Pancreas (tissue), 10 donors: ENCODE data around the gene LCE4A. TPM values are rescaled to one million over a fixed set of nuclear protein-coding genes. Genes with fewer than 3 reads are reported as not detected.
"Not testable (repeated sequence)": the region's sequence is repeated elsewhere in the genome, so short reads cannot be mapped to it uniquely, and the experiment has no call there.

ENCODE experiments used
- ATAC-seq, 4 donors: fragments of 200-7000 bp; cut with Tn5 transposase; one replicate each; pipeline versions ENCODE4 v1.8.0 to v1.9.1; 2020; ENCODE audit warnings: mild to moderate bottlenecking in 4 of 4, moderate library complexity in 4 of 4
- DNase-seq, 6 donors: peaks; one replicate each; pipeline ENCODE4 v3.0.0-alpha.2; 2020
- FAIRE-seq: peaks from 2 replicates; lab custom pipeline; 2012; peaks lifted over from hg19 to GRCh38; lab: Jason Lieb, UNC
- H3K27ac ChIP-seq, 4 donors: fragments of 200-600 bp; sonication (generic); 1 replicate in 3 of 4; 2 replicates in 1 of 4; pipeline versions ENCODE4 v1.5.0 to v1.8.0; 2020
- H3K27me3 ChIP-seq, 4 donors: fragments of 200-600 bp; one replicate each; pipeline ENCODE4 v1.8.0; 2021
- H3K36me3 ChIP-seq, 3 donors: fragments of 200-600 bp; sonication (generic) in 1 of 3; one replicate each; pipeline versions ENCODE4 v1.5.0 to v1.8.0; 2020 to 2021
- H3K4me1 ChIP-seq, 3 donors: fragments of 200-600 bp; one replicate each; pipeline ENCODE4 v1.8.0; 2021
- H3K4me3 ChIP-seq, 4 donors: fragments of 200-600 bp; sonication (generic) in 2 of 4; one replicate each; pipeline versions ENCODE4 v1.5.0 to v1.8.0; 2020 to 2021
- H3K9me3 ChIP-seq, 4 donors: fragments of 200-600 bp; one replicate each; pipeline ENCODE4 v1.8.0; 2021
- CTCF ChIP-seq, 4 donors: fragments of 200-600 bp; sonication (generic) in 3 of 4; IDR thresholded peaks; one replicate each; pipeline versions ENCODE4 v1.5.0 to v1.8.0; 2021; ENCODE audit warnings: antibody characterized with exemption in 4 of 4
- whole genome bisulfite sequencing, 2 donors: extraction: QIAGEN DNeasy Blood & Tissue Kit; methylation state at CpG; one replicate each; pipeline ENCODE4 v1.1.7; 2013; 5-methylcytosine and 5-hydroxymethylcytosine counted together
- intact Hi-C, 3 donors: fragments of 100-400 bp; cut with DNase I; formaldehyde crosslinking; loops; one replicate each; pipeline versions ENCODE4 v1.11.1 to v1.14.2; 2022
- polyA plus RNA-seq, 2 donors: library from polyadenylated mRNA; stranded (reverse); fragments of 200-250 nt; gene quantifications; one replicate each; pipeline ENCODE4 v1.2.3, GENCODE V29; 2013
- total RNA-seq, 6 donors: library from RNA; stranded (reverse); fragmentation: NEBNext Ultra II Directional in 4 of 6; extraction: Animal tissue kit (Norgen Biotek cat#: 25700) in 4 of 6; gene quantifications; one replicate each; pipeline versions ENCODE4 v1.2.1 to v1.2.4, GENCODE V29; 2021 to 2023
- donor health status: healthy with polysubstance abuse.
- donor health status: DM: no; HTN: no; CAD: no; lungs with moderate emphysema.
- donor health status: DM: no; HTN: no; CAD: no.
- donor health status: control.
- donor health status: control.
- donor health status: Bipolar disorder and iron deficiency.
- donor health status: DM: yes; HTN: yes; CAD: no.
- donor health status: DM: no; HTN: no; CAD: no.
- donor health status: DM: no; HTN: no; CAD: no.
- donor health status: DM: yes; HTN: yes; CAD: no.

LCE4A gene
- total RNA-seq, result not detected
- polyA plus RNA-seq, result not detected

GRCh38 chr1:152707860-152708259 is at the start of gene LCE4A:
Gene LCE4A (plus strand): TSS chr1:152708160. CDS start chr1:152709076, 916 bp downstream.
- no peaks in the 10 kb centered on the region for H3K9me3 ChIP-seq
- 82 to 83% methylated on average over 2 of the region's 2 CpGs for WGBS, 2 donors
- intact Hi-C loops, result no loop called here
- no peak within 1 kb of the TSS for H3K27ac ChIP-seq
- FAIRE-seq (no peak), DNase-seq (no peak), ATAC-seq (no peak)
- H3K4me1 ChIP-seq, result no peaks in the 10 kb centered on the region
- H3K4me3 ChIP-seq, result no peak within 1 kb of the TSS
- no peaks in the 10 kb centered on the region for H3K27me3 ChIP-seq
- no peak for TF ChIP-seq CTCF (IDR thresholded peaks at IDR 0.05)
- H3K36me3 ChIP-seq, result no peaks in the 10 kb centered on the region

DNA sequence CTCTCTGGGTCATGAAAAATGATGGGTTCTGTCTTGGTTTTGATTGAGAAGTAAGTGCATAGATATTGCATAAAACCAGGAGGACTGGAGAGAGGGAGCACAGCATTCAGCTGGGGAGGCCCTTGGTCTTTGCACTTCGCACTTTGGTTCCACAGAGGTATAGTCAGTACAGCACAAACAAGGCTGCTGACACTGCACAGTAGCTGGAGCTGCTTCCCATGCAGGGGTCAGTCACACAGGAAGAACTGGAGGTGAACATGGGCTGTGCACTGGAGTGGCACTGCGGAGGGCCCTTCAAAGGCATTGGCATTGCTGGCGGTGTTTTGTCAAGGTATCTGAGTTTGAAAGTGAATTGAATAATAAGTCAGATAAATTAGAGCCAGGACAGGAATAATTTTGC is 49.3 kb upstream of the LCE4A start:
- Histone ChIP-seq H3K9me3 (no peaks in the 10 kb centered on the region), H3K36me3 (no peaks in the 10 kb centered on the region), H3K4me1 (no peaks in the 10 kb centered on the region), H3K27ac (no peak overlapping the region), H3K4me3 (no peak overlapping the region), H3K27me3 (no peaks in the 10 kb centered on the region)
- intact Hi-C loops, result no loop called here
- ATAC-seq, result no peak
- no peak for TF ChIP-seq CTCF (IDR thresholded peaks at IDR 0.05)
- WGBS, 2 donors, result 92% methylated on average over 3 of the region's 3 CpGs
- no peak for DNase-seq
- FAIRE-seq, result no peak

DNA sequence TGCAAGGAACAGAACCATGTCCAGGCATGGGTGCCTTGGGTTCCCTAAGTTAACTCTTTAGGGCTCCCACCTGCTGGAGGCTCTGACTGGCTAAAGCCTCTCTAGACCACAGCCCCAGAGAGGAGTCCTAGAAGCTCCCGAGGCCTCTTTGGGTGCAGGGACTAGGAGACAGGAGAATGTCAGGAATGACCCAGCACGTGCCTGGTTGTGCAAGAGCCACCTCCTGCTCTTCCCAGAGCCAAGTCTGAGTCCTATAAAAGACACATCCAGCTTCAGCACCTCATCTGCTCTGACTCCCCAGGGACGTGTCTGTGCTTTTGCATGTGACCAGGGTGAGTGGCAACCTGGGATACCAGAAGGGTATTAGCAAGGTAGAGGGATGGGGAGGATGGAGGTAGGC is 44.9 kb upstream of the LCE4A start, which contains the start of gene LCE2D:
Gene LCE2D (plus strand): TSS at position 283 of the 400 bp plus-strand sequence. CDS start 726 bp downstream, outside the sequence.
- no peaks in the 10 kb centered on the region for H3K4me1 ChIP-seq
- H3K4me3 ChIP-seq, result no peak within 1 kb of the TSS
- H3K9me3 ChIP-seq, result no peaks in the 10 kb centered on the region
- H3K27me3 ChIP-seq, result no peaks in the 10 kb centered on the region
- 45 to 46% methylated on average over 3 of the region's 3 CpGs for WGBS, 2 donors
- no peak for DNase-seq
- no peak within 1 kb of the TSS for H3K27ac ChIP-seq
- TF ChIP-seq CTCF (IDR thresholded peaks at IDR 0.05), result no peak
- FAIRE-seq, result no peak
- no peak for ATAC-seq
- intact Hi-C loops, result no loop called here
- H3K36me3 ChIP-seq, result no peaks in the 10 kb centered on the region

DNA sequence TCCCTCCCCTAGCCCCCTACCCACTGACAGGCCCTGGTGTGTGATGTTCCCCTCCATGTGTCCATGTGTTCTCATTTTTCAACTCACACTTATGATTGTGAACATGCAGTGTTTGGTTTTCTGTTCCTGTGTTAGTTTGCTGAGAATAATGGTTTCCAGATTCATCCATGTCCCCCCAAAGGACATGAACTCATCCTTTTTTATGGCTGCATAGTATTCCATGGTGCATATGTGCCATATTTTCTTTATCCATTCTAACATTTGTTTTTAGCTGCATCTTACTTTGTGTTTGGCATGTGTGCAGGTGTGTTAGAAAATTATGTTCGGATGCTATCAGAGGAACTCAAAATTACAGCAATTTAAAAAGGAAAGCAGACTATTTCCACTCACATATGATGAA is 41.8 kb upstream of the LCE4A start:
- H3K36me3 ChIP-seq, FAIRE-seq, ATAC-seq, H3K27ac ChIP-seq, intact Hi-C loops, H3K27me3 ChIP-seq, DNase-seq, H3K4me3 ChIP-seq, H3K9me3 ChIP-seq, H3K4me1 ChIP-seq: not testable (repeated sequence)
- 72 to 77% methylated on average over 1 of the region's 1 CpG for WGBS, 2 donors

GRCh38 chr1:152667648-152668047 is 40.3 kb upstream of the LCE4A start:
- Histone ChIP-seq H3K4me1 (no peaks in the 10 kb centered on the region), H3K27ac (no peak overlapping the region), H3K9me3 (no peaks in the 10 kb centered on the region), H3K36me3 (no peaks in the 10 kb centered on the region), H3K27me3 (no peaks in the 10 kb centered on the region), H3K4me3 (no peak overlapping the region)
- DNase-seq, result no peak
- no peak for ATAC-seq
- no peak for FAIRE-seq
- WGBS, 2 donors, result 75 to 78% methylated on average over 5 of the region's 5 CpGs
- intact Hi-C loops, result no loop called here
- TF ChIP-seq CTCF (IDR thresholded peaks at IDR 0.05), result no peak
